GM23338 (cell line): ENCODE data around the gene COX10. TPM values are rescaled to one million over a fixed set of nuclear protein-coding genes. Genes with fewer than 3 reads are reported as not detected.

Experiments used
- ATAC-seq: fragments of 200-7000 bp; cut with Tn5 transposase; 3 replicates; pipeline ENCODE4 v1.9.1; 2020
- DNase-seq: peaks from one replicate; pipeline ENCODE4 v3.0.0-alpha.2; 2015; ENCODE audit warnings: low spot score
- H2AFZ ChIP-seq: fragments of 200-600 bp; sonication (generic); 2 replicates; pipeline ENCODE4 v1.8.0; 2016; ENCODE audit warnings: antibody characterized with exemption, mild to moderate bottlenecking, moderate library complexity
- H3F3A ChIP-seq: fragments of 200-600 bp; sonication (generic); replicated peaks from 2 replicates; pipeline ENCODE4 v1.8.0; 2017; ENCODE audit warnings: antibody characterized with exemption, mixed run types, low read depth
- H3K27ac ChIP-seq: fragments of 200-600 bp; sonication (generic); 2 replicates; pipeline ENCODE4 v1.6.1; 2016; ENCODE audit warnings: low read depth
- H3K27me3 ChIP-seq: fragments of 200-600 bp; sonication (generic); 2 replicates; pipeline ENCODE4 v1.8.0; 2016; ENCODE audit warnings: mild to moderate bottlenecking, mixed run types, moderate library complexity; ENCODE audit not compliant: insufficient read depth
- H3K36me3 ChIP-seq: fragments of 200-600 bp; sonication (generic); 2 replicates; pipeline ENCODE4 v1.8.0; 2016; ENCODE audit warnings: mild to moderate bottlenecking; ENCODE audit not compliant: insufficient read depth
- H3K4me1 ChIP-seq: fragments of 200-600 bp; sonication (generic); 2 replicates; pipeline ENCODE4 v1.8.0; 2016; ENCODE audit warnings: mild to moderate bottlenecking, moderate library complexity; ENCODE audit not compliant: insufficient read depth
- H3K4me2 ChIP-seq: fragments of 200-600 bp; sonication (generic); 2 replicates; pipeline ENCODE4 v1.7.1; 2017; ENCODE audit warnings: mixed run types
- H3K4me3 ChIP-seq: fragments of 200-600 bp; sonication (generic); 2 replicates; pipeline ENCODE4 v1.6.1; 2016; ENCODE audit warnings: mixed run types
- H3K79me2 ChIP-seq: fragments of 200-600 bp; sonication (generic); replicated peaks from 2 replicates; pipeline ENCODE4 v1.8.0; 2017; ENCODE audit warnings: mild to moderate bottlenecking; ENCODE audit not compliant: insufficient read depth
- H3K9me2 ChIP-seq: fragments of 200-600 bp; sonication (generic); 2 replicates; pipeline ENCODE4 v1.8.0; 2017; ENCODE audit not compliant: insufficient read depth
- H4K20me1 ChIP-seq: fragments of 200-600 bp; sonication (generic); replicated peaks from 2 replicates; pipeline ENCODE4 v1.8.0; 2017; ENCODE audit warnings: mild to moderate bottlenecking; ENCODE audit not compliant: insufficient read depth
- H3K27ac Mint-ChIP-seq: 2 replicates; pipeline ENCODE4 v1.8.0; 2020; ENCODE audit warnings: inconsistent platforms, mild to moderate bottlenecking, moderate library complexity, mixed read lengths
- H3K27me3 Mint-ChIP-seq: 3 replicates; pipeline ENCODE4 v1.8.0; 2022; ENCODE audit warnings: low read depth, mild to moderate bottlenecking, moderate library complexity, mixed read lengths, inconsistent platforms; ENCODE audit not compliant: insufficient read depth, poor library complexity
- H3K36me3 Mint-ChIP-seq: 3 replicates; pipeline ENCODE4 v1.8.0; 2021; ENCODE audit warnings: low read depth, mild to moderate bottlenecking, inconsistent platforms, moderate library complexity, mixed read lengths
- H3K4me1 Mint-ChIP-seq: 3 replicates; pipeline ENCODE4 v1.8.0; 2020; ENCODE audit warnings: mild to moderate bottlenecking, inconsistent platforms, mixed read lengths
- H3K4me3 Mint-ChIP-seq: 3 replicates; pipeline ENCODE4 v1.8.0; 2021; ENCODE audit warnings: moderate library complexity, mild to moderate bottlenecking, inconsistent platforms, mixed read lengths
- H3K9me3 Mint-ChIP-seq: 3 replicates; pipeline ENCODE4 v1.8.0; 2020; ENCODE audit warnings: moderate library complexity, mild to moderate bottlenecking, inconsistent platforms, mixed read lengths
- CTCF ChIP-seq, 2 experiments: fragments of 200-600 bp in 1 of 2; sonication (generic) in 1 of 2; conservative IDR thresholded peaks; 2 replicates each; pipeline versions ENCODE4 v1.5.1 to v1.6.1; 2016 to 2017; ENCODE audit warnings: antibody characterized with exemption in 2 of 2, low read depth in 2 of 2, mild to moderate bottlenecking in 2 of 2, moderate library complexity in 1 of 2
- ZNF462 ChIP-seq: fragments of 250-450 bp; sonication (Bioruptor Pico); IDR thresholded peaks from 2 replicates; pipeline ENCODE4 v1.5.0; 2020; ENCODE audit warnings: mild to moderate bottlenecking, moderate library complexity
- polyA plus RNA-seq: library from polyadenylated mRNA; unstranded; fragments of >200 nt; fragmentation: Nextera tagmentation; extraction: Ambion mirVana; gene quantifications from 2 replicates; pipeline ENCODE4 v1.2.1, GENCODE V29; 2016
- total RNA-seq: library from RNA; depleted of rRNA; stranded (reverse); fragments of >200 nt; shearing (Covaris generic); gene quantifications from 2 replicates; pipeline ENCODE4 v1.2.3, GENCODE V29; 2014

The COX10 gene
- total and polyA plus RNA-seq, 2 experiments from 2014 or later = 25.7 to 46.6 TPM

DNA sequence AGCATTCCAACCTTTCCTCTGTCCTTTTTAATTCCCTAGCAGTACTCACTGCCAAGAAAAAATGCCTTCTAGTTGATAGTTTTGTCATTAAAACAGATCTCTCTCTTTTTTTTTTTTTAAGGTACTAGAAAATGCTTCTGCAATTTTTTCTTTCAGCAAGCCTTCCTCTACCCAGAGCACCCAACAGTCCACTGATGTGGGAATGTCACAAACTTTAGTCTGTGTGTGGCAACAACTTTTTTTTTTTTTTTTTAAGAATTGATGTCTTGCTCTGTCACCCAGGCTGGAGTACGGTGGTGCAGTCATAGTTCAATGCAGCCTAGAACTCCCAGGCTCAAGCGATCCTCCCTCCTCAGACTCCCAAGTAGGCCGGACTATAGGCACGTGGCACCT is 132.7 kb downstream of the COX10 start:
- Histone ChIP-seq H3K4me1 (0 out of 2 replicates have a peak, but pooled peaks cover 10% of the 10 kb centered on the region), H2AFZ (no peak overlapping the region), H3K79me2 (no peaks in the 10 kb centered on the region), H3K27me3 (no peaks in the 10 kb centered on the region), H3K27ac (peak overlapping the region; percentile 62; the same call in 1 of the 2 replicates), H3F3A (no peaks in the 10 kb centered on the region), H3K36me3 (no peaks in the 10 kb centered on the region), H4K20me1 (no peaks in the 10 kb centered on the region), H3K4me3 (no peak overlapping the region), H3K4me2 (no peak overlapping the region), H3K9me2 (no peaks in the 10 kb centered on the region)
- H3K27ac Mint-ChIP-seq = peak overlapping the region; percentile 77
- peaks cover 3% of the 10 kb centered on the region; the same call in 1 of the 3 replicates for H3K36me3 Mint-ChIP-seq
- no peaks in the 10 kb centered on the region for H3K27me3 Mint-ChIP-seq
- ATAC-seq = no peak
- no peak overlapping the region for H3K4me3 Mint-ChIP-seq
- H3K9me3 Mint-ChIP-seq = no peaks in the 10 kb centered on the region
- no peak for DNase-seq
- TF ChIP-seq ZNF462 (no peak), CTCF (conservative IDR thresholded peaks at IDR 0.05; ENCODE audit: low read depth in 2 of 2) (no peak)
- H3K4me1 Mint-ChIP-seq = peaks cover 17% of the 10 kb centered on the region
